ENCODE measurements around the gene NTM.

NTM gene

DNA sequence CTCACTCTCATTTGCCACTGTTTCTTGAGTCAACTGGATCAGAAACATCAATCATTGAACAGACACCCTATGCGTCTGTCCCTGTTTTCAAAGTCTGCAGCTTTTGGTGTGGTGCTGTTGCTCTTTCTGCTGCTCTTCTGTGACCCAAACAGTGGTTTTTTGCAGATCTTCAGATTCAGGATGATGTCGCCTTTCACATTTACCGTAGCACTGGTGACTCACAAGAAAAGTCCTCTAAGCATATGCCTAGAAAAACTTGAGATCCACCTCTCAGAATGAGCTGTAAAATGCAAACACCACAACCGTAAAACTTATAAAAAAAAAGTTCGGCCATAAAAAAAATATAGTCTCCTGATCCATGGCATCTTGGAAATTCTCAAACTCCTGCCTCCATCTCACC is 400.4 kb downstream of the NTM start:
- DNase-seq (ENCODE audit: low read depth), result no peak

GRCh38 chr11:131771471-131771870 is 401.1 kb downstream of the NTM start:
- DNase-seq (ENCODE audit: low read depth), result no peak

GRCh38 chr11:131773626-131774025 is 403.2 kb downstream of the NTM start:
- no peak for DNase-seq (ENCODE audit: low read depth)

DNA sequence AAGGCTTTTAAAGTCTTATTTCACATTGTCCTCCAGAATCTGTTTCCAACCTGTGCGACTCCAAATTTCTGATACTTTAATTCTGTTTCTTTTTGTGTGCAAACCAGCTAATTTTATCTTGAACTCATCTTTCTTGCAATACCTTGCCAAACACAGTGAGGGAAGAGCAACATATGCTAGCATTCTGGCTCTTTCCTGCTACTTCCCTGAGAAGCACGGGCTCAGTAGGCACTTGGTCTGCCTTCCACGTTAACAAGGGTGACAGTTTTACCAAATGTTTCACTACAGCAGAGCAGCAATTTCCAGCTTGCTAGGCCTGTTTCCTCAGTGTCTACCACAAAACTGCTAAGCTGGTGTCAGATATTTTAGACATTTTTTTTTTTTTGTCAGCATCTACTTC is 405.8 kb downstream of the NTM start:
- DNase-seq (ENCODE audit: low read depth), result no peak

GRCh38 chr11:131785801-131786200 is 415.4 kb downstream of the NTM start:
- no peak for DNase-seq (ENCODE audit: low read depth)

DNA sequence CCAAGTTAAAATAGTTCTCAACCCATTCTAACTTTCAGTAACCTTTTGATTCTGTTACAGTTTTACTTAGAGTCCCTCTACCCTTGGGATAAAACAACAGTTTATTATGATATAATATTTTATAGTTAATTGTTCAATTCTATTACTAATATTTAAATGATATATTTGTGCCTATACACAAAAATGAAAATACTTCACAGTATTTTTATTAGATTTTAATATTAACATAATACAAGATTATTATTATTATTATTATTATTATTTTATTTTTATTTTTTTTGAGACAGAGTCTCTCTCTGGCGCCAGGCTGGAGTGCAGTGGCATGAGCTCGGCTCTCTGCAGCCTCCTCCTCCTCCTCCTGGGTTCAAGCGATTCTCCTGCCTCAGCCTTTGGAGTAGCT is 416.7 kb downstream of the NTM start:
- no peak for DNase-seq (ENCODE audit: low read depth)

DNA sequence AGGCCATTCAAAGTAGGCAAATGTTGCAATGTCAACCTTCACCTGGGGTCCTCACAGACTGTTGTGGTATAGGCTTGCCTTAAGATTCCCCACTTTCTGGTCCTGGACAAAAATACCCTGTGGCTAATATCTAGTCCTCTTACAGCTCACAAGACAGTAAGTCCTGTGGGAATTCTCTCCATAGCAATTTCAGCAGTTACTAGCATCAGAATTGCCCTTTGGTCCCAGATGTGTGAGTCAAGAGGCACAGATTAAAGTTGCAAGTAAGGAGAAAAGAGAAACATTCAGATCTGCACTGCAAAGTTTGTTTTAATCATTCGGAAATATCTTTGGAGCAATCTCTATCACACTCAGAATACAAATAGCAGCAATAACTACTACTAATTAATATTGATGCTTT is 420.2 kb downstream of the NTM start:
- DNase-seq (ENCODE audit: low read depth), result no peak

- no peak for DNase-seq (ENCODE audit: low read depth)
These were observed 421.8 kb downstream of the NTM start for GRCh38 chr11:131792243-131792642.

- no peak for DNase-seq (ENCODE audit: low read depth)
These were observed 425.7 kb downstream of the NTM start for GRCh38 chr11:131796089-131796488.

- DNase-seq (ENCODE audit: low read depth), result no peak
These were observed 426.1 kb downstream of the NTM start for GRCh38 chr11:131796541-131796940.

GRCh38 chr11:131800452-131800851 is 430.0 kb downstream of the NTM start:
- no peak for DNase-seq (ENCODE audit: low read depth)

- DNase-seq (ENCODE audit: low read depth), result no peak
These were observed 432.2 kb downstream of the NTM start for GRCh38 chr11:131802440-131803115.

DNA sequence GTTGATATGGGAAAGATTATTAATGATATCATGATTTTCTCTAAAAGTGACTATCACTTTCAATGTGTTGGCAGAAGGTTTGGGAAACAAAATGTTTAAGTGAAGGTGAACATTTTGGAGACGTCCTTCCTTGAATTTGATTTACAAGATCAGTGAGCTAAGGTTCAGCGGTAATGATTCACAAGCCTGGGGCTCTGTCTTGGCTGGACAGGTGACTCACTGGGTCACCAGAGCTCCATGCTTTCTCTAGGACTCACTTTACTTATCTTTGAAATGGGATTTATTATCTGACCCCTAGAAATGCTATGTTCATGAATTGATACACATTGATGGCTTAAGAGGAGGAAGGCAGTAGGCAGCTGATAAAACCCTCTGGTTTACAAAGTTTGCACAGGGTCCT is 437.5 kb downstream of the NTM start:
- no peak for DNase-seq (ENCODE audit: low read depth)

DNA sequence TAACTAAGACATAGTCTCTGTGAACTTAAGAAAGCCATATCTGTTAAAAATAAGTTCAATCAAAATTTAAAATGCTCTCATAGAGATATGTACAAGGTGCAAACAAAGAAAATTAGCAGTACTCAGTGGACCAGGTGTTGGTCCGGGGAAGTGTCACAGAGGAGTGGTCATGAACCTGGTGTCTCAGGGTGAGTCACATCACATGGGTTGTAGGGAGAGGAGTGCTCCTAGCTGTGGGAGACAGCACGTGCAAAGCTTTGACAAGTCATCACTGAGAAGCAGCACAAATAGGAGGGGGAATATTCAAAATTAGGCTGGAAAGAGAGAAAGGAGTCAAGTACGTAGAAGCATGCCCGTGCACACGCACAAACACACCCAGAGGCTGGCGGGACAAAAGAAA is 438.1 kb downstream of the NTM start:
- DNase-seq (ENCODE audit: low read depth), result no peak

DNA sequence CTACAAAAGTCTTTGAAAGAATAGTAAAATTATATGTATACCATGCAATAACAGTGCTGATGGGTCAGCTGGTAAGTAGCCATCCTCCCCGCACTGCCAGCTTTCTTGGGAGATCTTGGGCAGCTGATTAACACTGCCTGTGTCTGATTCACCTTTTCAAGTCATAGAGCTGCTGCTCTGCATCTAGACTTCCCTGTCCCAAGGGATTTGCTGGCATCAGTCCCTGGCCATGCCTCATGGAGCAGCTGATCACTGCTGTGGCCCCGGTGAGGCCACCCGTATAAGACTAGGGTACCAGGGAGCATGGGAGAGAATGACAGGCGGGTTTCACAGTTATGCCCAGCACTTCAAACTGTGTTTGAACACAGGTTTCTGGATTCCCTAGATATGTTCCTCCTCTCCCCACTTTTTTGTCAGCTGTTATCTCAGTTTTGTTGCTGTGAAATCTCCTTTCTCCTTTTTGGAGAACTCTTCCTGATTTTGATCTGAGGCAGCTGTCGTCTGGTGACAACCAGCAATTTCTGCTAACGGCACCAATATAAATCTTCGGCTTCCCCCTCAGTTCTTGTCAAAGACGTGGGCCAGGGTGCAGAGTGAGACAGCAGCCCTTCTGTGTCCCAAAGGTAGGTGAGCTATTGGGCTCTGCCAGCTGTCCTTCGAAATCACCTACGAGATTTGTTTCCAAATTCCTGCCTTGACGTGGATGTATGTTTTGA is 438.9 kb downstream of the NTM start:
- DNase-seq (ENCODE audit: low read depth), result no peak

DNA sequence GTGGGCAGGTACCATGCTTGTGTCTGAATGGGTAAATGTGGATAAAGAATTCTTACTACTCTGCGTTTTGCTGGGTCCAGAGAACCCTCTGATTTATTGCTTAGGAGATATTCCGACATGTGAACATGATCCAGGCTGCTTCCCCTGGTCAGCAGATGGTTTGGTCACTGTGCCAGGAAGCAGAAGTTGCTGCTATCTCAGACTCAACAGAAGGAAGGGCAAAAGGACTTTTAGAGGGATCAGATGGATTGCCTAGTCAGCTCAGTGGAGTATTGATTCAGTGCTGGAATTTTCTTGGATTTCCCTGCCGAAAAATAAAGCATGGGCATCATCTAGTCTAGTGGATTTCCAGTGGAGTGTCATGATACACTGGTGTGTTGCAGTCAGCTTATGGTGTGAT is 440.1 kb downstream of the NTM start:
- DNase-seq (ENCODE audit: low read depth), result no peak

- DNase-seq (ENCODE audit: low read depth), result no peak
These were observed 441.0 kb downstream of the NTM start for GRCh38 chr11:131811383-131811782.

GRCh38 chr11:131814108-131814507 is 443.7 kb downstream of the NTM start:
- DNase-seq (ENCODE audit: low read depth), result no peak

- DNase-seq (ENCODE audit: low read depth), result no peak
These were observed 445.2 kb downstream of the NTM start for GRCh38 chr11:131815590-131815989.

GRCh38 chr11:131816051-131816450 is 445.6 kb downstream of the NTM start:
- no peak for DNase-seq (ENCODE audit: low read depth)

DNA sequence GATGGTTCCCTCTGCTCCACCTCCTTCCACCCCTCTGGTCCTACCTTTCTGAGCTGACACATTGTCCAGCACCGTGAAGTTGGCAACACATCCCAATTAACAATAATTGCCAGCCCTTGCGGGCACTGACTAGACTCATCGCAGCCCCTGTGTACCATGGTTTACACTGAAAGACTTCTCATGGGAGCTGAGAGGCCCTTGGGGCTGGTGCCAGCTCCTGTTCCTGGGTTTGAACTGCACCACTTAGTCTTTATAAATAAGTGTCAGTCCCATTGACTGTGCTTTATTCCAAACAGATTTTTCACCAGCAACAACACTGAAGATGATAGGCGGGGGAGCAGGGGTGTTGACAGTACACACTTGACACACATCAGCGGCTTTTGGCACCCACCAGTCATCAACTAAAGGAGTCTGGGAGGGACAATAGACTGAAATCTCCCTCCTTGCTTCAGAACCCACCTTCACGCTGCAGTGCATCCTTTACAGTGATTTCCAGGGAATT is 447.3 kb downstream of the NTM start:
- no peak for DNase-seq (ENCODE audit: low read depth)

- no peak for DNase-seq (ENCODE audit: low read depth)
These were observed 449.4 kb downstream of the NTM start for GRCh38 chr11:131819865-131820264.

- DNase-seq (ENCODE audit: low read depth), result no peak
These were observed 452.1 kb downstream of the NTM start for GRCh38 chr11:131822506-131822905.

DNA sequence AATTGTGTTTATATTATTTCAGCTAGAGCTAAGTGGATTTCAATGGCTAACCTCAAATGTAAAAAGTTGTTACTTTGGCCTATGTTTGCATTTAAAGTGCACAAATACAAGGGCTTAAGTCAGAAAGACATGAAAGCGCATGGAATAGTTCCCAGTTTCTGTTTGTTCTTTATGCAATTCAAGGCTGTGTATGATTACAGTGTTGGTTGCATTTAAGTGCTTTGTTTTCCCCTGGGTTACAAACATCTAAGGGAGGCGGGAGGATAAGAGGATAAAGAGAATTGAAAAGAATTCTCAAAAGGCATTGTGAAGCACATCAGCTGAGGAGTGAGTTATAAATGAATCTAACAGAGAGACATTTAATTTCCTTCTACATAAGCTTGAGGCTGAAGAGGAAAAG is 453.4 kb downstream of the NTM start:
- DNase-seq (ENCODE audit: low read depth), result no peak

Data from activated T-helper 9 cell treated with anti-CD3 and anti-CD28 coated beads, Interleukin-2, amount 50 U/mL, for 16 hours (primary cell).